Spleen (tissue), 7 donors: ENCODE results near the gene PDLIM4.

Experiments used
- CTCF ChIP-seq, 11 experiments: fragments of 200-600 bp in 7 of 11; fragments of 450-650 bp in 4 of 11; sonication (generic) in 4 of 11; IDR thresholded peaks in 8 of 11; conservative IDR thresholded peaks in 3 of 11; 1 replicate in 7 of 11; 2 replicates in 4 of 11; pipeline versions ENCODE4 v1.4.0 to v1.8.0; 2016 to 2021; ENCODE audit warnings: antibody characterized with exemption in 11 of 11, inconsistent platforms in 4 of 11, mild to moderate bottlenecking in 1 of 11
- POLR2A ChIP-seq, 3 donors: fragments of 450-650 bp; IDR thresholded peaks; one replicate each; pipeline ENCODE4 v1.5.1; 2017; ENCODE audit warnings: antibody characterized with exemption in 3 of 3, mild to moderate bottlenecking in 1 of 3
- donor health status: DM: no; HTN: no; CAD: no; lungs with moderate emphysema.
- donor health status: DM: no; HTN: no; CAD: no.
- donor health status: DM: no; HTN: no; CAD: no.

GRCh38 chr5:132273631-132274030, 16.1 kb downstream of the PDLIM4 start:
- TF ChIP-seq CTCF (IDR thresholded peaks at IDR 0.05 in 8 of 11, conservative IDR thresholded peaks at IDR 0.05 in 3 of 11), result no peak
- no peak for TF ChIP-seq POLR2A (IDR thresholded peaks at IDR 0.05)
